ENCODE results near the gene ATP2A3.

DNA sequence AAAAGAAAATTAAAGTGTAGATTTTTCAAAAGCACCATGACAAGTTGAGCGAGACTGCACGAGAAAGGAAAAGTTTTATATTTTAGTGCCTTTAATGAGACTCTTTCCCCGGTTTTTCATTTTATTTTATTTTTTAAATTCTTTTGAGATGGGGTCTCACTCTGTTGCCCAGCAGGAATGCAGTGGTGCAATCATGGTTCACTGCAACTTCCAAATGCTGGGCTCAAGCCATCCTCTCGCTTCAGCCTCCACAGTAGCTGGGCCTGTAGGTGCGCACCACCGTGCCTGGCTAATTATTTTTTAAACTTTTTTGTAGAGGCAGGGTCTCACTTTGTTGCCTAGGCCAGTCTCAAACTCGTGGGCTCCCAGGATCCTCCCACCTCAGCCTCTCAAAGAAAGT is 5.7 kb upstream of the ATP2A3 start:
- TF ChIP-seq CTCF (IDR thresholded peaks at IDR 0.05) (no peak), POLR2A (IDR thresholded peaks at IDR 0.05) (no peak)
